GM10248 (cell line): ENCODE data around the gene CNEP1R1.

Source experiments
- CTCF ChIA-PET: fragments of 300-600 bp; sonication (Branson Sonifier 250); formaldehyde crosslinking; extraction: SDS; loops from one replicate; lab custom pipeline; 2021; ENCODE audit warnings: antibody characterized with exemption; lab: Yijun Ruan, JAX
- POLR2A ChIA-PET: fragments of 350-650 bp; sonication (Branson Sonifier 250); formaldehyde crosslinking; extraction: SDS; loops from one replicate; lab custom pipeline; 2020; ENCODE audit warnings: antibody characterized with exemption; lab: Yijun Ruan, JAX
- DNase-seq: peaks from one replicate; pipeline ENCODE4 v3.0.0; 2012; ENCODE audit errors: extremely low spot score
- CTCF ChIP-seq: IDR thresholded peaks from 2 replicates; pipeline ENCODE4 v1.5.1; 2012; ENCODE audit warnings: mild to moderate bottlenecking, low read depth; ENCODE audit errors: extremely low read depth, missing control alignments, control extremely low read depth

Gene CNEP1R1

GRCh38 chr16:50038286-50038685 is 13.3 kb downstream of the CNEP1R1 start:
- CTCF ChIA-PET = interaction anchor here (1.5 to 6.6 kb wide), 4 partner anchors 13 to 768 kb away, joined by 4 to 53 read pairs (median 8); partner anchors contain the start of gene CNEP1R1
- POLR2A ChIA-PET = no interaction called here

GRCh38 chr16:50038756-50039529 is 13.9 kb downstream of the CNEP1R1 start:
- CTCF ChIA-PET = interaction anchor here (1.5 to 6.6 kb wide), 4 partner anchors 14 to 767 kb away, joined by 4 to 53 read pairs (median 8); partner anchors contain the start of gene CNEP1R1

More at GRCh38 chr16:50038286-50038685, 13.3 kb downstream of the CNEP1R1 start:
- DNase-seq = no peak
- TF ChIP-seq CTCF = no peak

DNA sequence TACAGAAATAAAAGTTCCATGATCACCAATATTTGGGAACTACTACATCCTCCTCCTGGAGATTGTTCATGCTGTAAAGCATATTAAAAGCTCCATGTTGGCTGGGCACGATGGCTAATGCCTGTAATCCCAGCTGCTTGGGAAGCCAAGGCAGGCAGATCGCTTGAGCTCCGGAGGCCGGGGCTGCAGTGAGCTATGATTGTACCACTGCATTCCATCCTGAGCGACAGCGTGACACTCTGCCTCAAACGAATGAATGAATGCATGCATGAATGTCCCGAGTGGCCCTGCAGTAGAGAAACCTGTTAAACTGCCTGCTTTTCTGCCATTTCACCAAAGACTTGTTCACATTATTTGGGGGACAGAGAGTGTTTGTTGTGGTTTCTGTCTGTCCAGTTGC is 15.0 kb downstream of the CNEP1R1 start:
- no peak for TF ChIP-seq CTCF
- CTCF ChIA-PET = interaction anchor here (1.0 to 6.6 kb wide), 4 partner anchors 15 to 171 kb away, joined by 3 to 53 read pairs (median 4); partner anchors contain the start of genes CNEP1R1 and HEATR3
- no peak for DNase-seq
- POLR2A ChIA-PET = no interaction called here

More at GRCh38 chr16:50038756-50039529, 13.9 kb downstream of the CNEP1R1 start:
- no peak for DNase-seq
- POLR2A ChIA-PET = no interaction called here
- no peak for TF ChIP-seq CTCF

DNA sequence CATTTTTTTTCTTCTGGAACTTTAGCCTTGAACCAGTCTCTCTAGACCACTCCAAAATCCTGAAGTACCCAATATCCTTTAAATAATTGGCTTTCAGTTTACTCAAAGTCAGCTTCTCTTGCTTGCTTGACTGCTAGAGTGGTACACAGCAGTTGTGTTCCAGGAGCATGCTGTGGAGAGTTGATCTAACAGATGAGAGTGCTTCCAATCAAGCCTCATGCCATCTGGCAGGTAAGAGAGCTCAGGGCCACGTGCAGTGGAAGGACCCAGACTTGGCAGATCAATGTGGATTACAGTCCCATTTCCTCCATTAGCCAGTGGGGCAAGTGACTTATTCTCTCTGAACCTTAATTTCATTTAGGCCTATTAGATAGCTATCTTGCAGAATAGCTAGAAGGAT is 15.7 kb downstream of the CNEP1R1 start:
- no peak for TF ChIP-seq CTCF
- CTCF ChIA-PET = interaction anchor here (1.0 to 6.6 kb wide), 3 partner anchors 9 to 170 kb away, joined by 4 to 53 read pairs (median 4); partner anchors contain the start of gene CNEP1R1
- no peak for DNase-seq
- POLR2A ChIA-PET = no interaction called here

- POLR2A ChIA-PET = no interaction called here
- no peak for TF ChIP-seq CTCF
- CTCF ChIA-PET = interaction anchor here (1.6 kb wide), 1 partner anchor 12 kb away, joined by 4 read pairs; no protein-coding TSS in a partner anchor
- no peak for DNase-seq
These were observed 18.3 kb downstream of the CNEP1R1 start for GRCh38 chr16:50043358-50043757.

- no peak for TF ChIP-seq CTCF
- CTCF ChIA-PET = interaction anchor here (1.6 kb wide), 1 partner anchor 9 kb away, joined by 4 read pairs; no protein-coding TSS in a partner anchor
- POLR2A ChIA-PET = interaction anchor here (0.7 kb wide), 1 partner anchor 293 kb away, joined by 3 read pairs; no protein-coding TSS in a partner anchor
These were observed 20.4 kb downstream of the CNEP1R1 start for GRCh38 chr16:50045412-50045811.

More at GRCh38 chr16:50045412-50045811, 20.4 kb downstream of the CNEP1R1 start:
- DNase-seq = no peak
